A549 (cell line): Measurements from ENCODE around the gene CLEC19A. TPM values are rescaled to one million over a fixed set of nuclear protein-coding genes. Genes with fewer than 3 reads are reported as not detected.

Experiments
- ATAC-seq, 2 experiments: fragments of 200-7000 bp in 1 of 2; fragments of >200 bp in 1 of 2; cut with Nextera tagmentation in 1 of 2; cut with Tn5 transposase in 1 of 2; 3 replicates each; pipeline versions ENCODE4 v1.8.0 to v1.9.1; 2018 to 2020; ENCODE audit warnings: mild to moderate bottlenecking in 1 of 2, moderate library complexity in 1 of 2
- CTCF ChIA-PET: fragments of 300-600 bp; sonication (Branson Sonifier 250); formaldehyde crosslinking; extraction: SDS; loops from one replicate; lab custom pipeline; 2021; ENCODE audit warnings: antibody characterized with exemption, inconsistent platforms; lab: Yijun Ruan, JAX
- POLR2A ChIA-PET: fragments of 350-600 bp; formaldehyde crosslinking; extraction: SDS; loops from one replicate; lab custom pipeline; 2021; ENCODE audit warnings: antibody characterized with exemption, inconsistent platforms; lab: Yijun Ruan, JAX
- DNase-seq, 2 experiments: peaks; one replicate each; pipeline versions ENCODE4 v3.0.0 to v3.0.0-alpha.2; 2011 to 2016; ENCODE audit warnings: low read depth in 1 of 2, low spot score in 1 of 2
- FAIRE-seq: peaks from 2 replicates; lab custom pipeline; 2011; peaks lifted over from hg19 to GRCh38; lab: Jason Lieb, UNC
- H3K27ac ChIP-seq, 2 experiments: fragments of >200 bp; sonication (Bioruptor Twin); formaldehyde crosslinking; 3 replicates each; pipeline ENCODE4 v1.5.1; 2016 to 2017
- H3K4me1 ChIP-seq: fragments of >200 bp; sonication (Bioruptor Twin); formaldehyde crosslinking; 3 replicates; pipeline ENCODE4 v1.6.1; 2016
- H3K4me2 ChIP-seq: fragments of >200 bp; sonication (Bioruptor Twin); formaldehyde crosslinking; 3 replicates; pipeline ENCODE4 v1.6.1; 2016
- H3K4me3 ChIP-seq: fragments of >200 bp; sonication (Bioruptor Twin); formaldehyde crosslinking; 3 replicates; pipeline ENCODE4 v1.5.1; 2016
- H3K9me3 ChIP-seq: fragments of >200 bp; sonication (Bioruptor Twin); formaldehyde crosslinking; 3 replicates; pipeline ENCODE4 v1.6.1; 2016
- BCL3 ChIP-seq: fragments of >200 bp; sonication (Bioruptor Twin); formaldehyde crosslinking; IDR thresholded peaks from 3 replicates; pipeline ENCODE4 v1.6.1; 2016
- CEBPB ChIP-seq, 2 experiments: fragments of >200 bp in 1 of 2; sonication (Bioruptor Twin) in 1 of 2; formaldehyde crosslinking in 1 of 2; IDR thresholded peaks; 2 replicates each; pipeline ENCODE4 v1.6.1; 2012 to 2016
- E2F6 ChIP-seq: IDR thresholded peaks from 2 replicates; pipeline ENCODE4 v1.6.1; 2012; ENCODE audit warnings: low read depth, borderline replicate concordance
- ELK1 ChIP-seq: fragments of 150-350 bp; IDR thresholded peaks from 2 replicates; pipeline ENCODE4 v1.6.1; 2014; ENCODE audit warnings: low read depth, mild to moderate bottlenecking, low read length
- ESRRA ChIP-seq: fragments of 150-350 bp; IDR thresholded peaks from 2 replicates; pipeline ENCODE4 v1.6.1; 2014; ENCODE audit warnings: mild to moderate bottlenecking, low read length, borderline replicate concordance
- FOSL2 ChIP-seq, 2 experiments: fragments of 450-650 bp in 1 of 2; fragments of >200 bp in 1 of 2; sonication (Bioruptor Twin) in 1 of 2; formaldehyde crosslinking; IDR thresholded peaks; 2 replicates each; pipeline versions ENCODE4 v1.5.0 to v1.6.1; 2016 to 2020; ENCODE audit warnings: mild to moderate bottlenecking in 1 of 2, moderate library complexity in 1 of 2
- GATA3 ChIP-seq: IDR thresholded peaks from 2 replicates; pipeline ENCODE4 v1.6.1; 2012; ENCODE audit warnings: borderline replicate concordance
- HOXA7 ChIP-seq: fragments of 250-450 bp; sonication (Bioruptor Pico); IDR thresholded peaks from 2 replicates; pipeline ENCODE4 v1.5.0; 2020; ENCODE audit warnings: mild to moderate bottlenecking, moderate library complexity
- HOXB13 ChIP-seq: fragments of 250-450 bp; sonication (Bioruptor Pico); IDR thresholded peaks from 2 replicates; pipeline ENCODE4 v1.5.0; 2020; ENCODE audit warnings: low read depth, mild to moderate bottlenecking, moderate library complexity
- HOXB5 ChIP-seq: fragments of 250-450 bp; sonication (Bioruptor Pico); IDR thresholded peaks from 2 replicates; pipeline ENCODE4 v1.5.0; 2020; ENCODE audit warnings: mild to moderate bottlenecking, moderate library complexity
- JUNB ChIP-seq: fragments of >200 bp; sonication (Bioruptor Twin); formaldehyde crosslinking; IDR thresholded peaks from 2 replicates; pipeline ENCODE4 v1.6.1; 2016
- KDM5A ChIP-seq: fragments of 200-600 bp; sonication (generic); IDR thresholded peaks from 2 replicates; pipeline ENCODE4 v1.6.1; 2016; ENCODE audit warnings: antibody characterized with exemption, mild to moderate bottlenecking
- NFE2L2 ChIP-seq: fragments of 150-350 bp; conservative IDR thresholded peaks from 2 replicates; pipeline ENCODE4 v1.6.1; 2014; ENCODE audit warnings: low read length
- NPAS2 ChIP-seq: fragments of 250-450 bp; sonication (Bioruptor Pico); IDR thresholded peaks from 2 replicates; pipeline ENCODE4 v1.8.0; 2022; ENCODE audit warnings: mild to moderate bottlenecking, moderate library complexity, borderline replicate concordance
- PBX3 ChIP-seq: IDR thresholded peaks from 2 replicates; pipeline ENCODE4 v1.6.1; 2012
- POLR2A ChIP-seq: IDR thresholded peaks from 2 replicates; pipeline ENCODE4 v1.6.1; 2012; ENCODE audit warnings: mild to moderate bottlenecking, low read length
- REST ChIP-seq: fragments of 200-600 bp; sonication (generic); IDR thresholded peaks from 2 replicates; pipeline ENCODE4 v1.6.1; 2016; ENCODE audit warnings: antibody characterized with exemption, mild to moderate bottlenecking, moderate library complexity
- TFCP2L1 ChIP-seq: fragments of 250-450 bp; sonication (Bioruptor Pico); IDR thresholded peaks from 2 replicates; pipeline ENCODE4 v1.5.0; 2021; ENCODE audit warnings: mild to moderate bottlenecking
- USF2 ChIP-seq: fragments of 450-650 bp; IDR thresholded peaks from 2 replicates; pipeline ENCODE4 v1.6.1; 2014; ENCODE audit warnings: antibody characterized with exemption
- WGBS: methylation state at CpG from one replicate; pipeline ENCODE4 v1.1.6; 2017; ENCODE audit errors: missing lambda C conversion rate; 5-methylcytosine and 5-hydroxymethylcytosine counted together
- polyA plus RNA-seq, 4 experiments: library from polyadenylated mRNA; depleted of rRNA in 3 of 4; stranded (reverse); fragments of >200 nt; fragmentation: RNase III in 1 of 4; extraction: RNeasy Plus Mini Kit Qiagen cat#74134 plus additional on column Dnase treatment in 1 of 4; gene quantifications; 2 replicates in 3 of 4; 3 replicates in 1 of 4; pipeline ENCODE4 v1.2.3, GENCODE V29; 2011 to 2017

The CLEC19A gene
- polyA plus RNA-seq, 2 of the 4 experiments (the other 2 are of a cell fraction), result 0.09 to 0.49 TPM

GRCh38 chr16:19236561-19237209, 48.8 kb upstream of the CLEC19A start:
- peak overlapping the region in 1 of 2 experiments; percentile 35; a peak in 2 of 6 replicates for H3K27ac ChIP-seq
- TF ChIP-seq PBX3, result no peak
- TF ChIP-seq GATA3, result no peak
- no peak for TF ChIP-seq KDM5A
- no peak for TF ChIP-seq USF2
- TF ChIP-seq FOSL2 (IDR thresholded peaks at IDR 0.05), result no peak
- TF ChIP-seq FOSL2 (CRISPR knock-in tag; IDR thresholded peaks at IDR 0.05), result peak; percentile 18; the same call in 1 of the 2 replicates
- peak; percentile 14; the same call in 1 of the 2 replicates for TF ChIP-seq JUNB
- no peak for TF ChIP-seq POLR2A
- no peak for TF ChIP-seq CEBPB (IDR thresholded peaks at IDR 0.05)
- TF ChIP-seq HOXB13, result no peak
- H3K4me2 ChIP-seq, result 0 out of 3 replicates have a peak overlapping the region, but pooled peaks have one; percentile 2
- no peak overlapping the region for H3K4me3 ChIP-seq
- no peak for FAIRE-seq
- WGBS, result 33% methylated on average over 4 of the region's 4 CpGs
- peak; percentile 37 to 53 for DNase-seq
- H3K9me3 ChIP-seq, result peaks cover 13% of the 10 kb centered on the region; the same call in 2 of the 3 replicates
- POLR2A ChIA-PET, result no interaction called here
- no peaks in the 10 kb centered on the region for H3K4me1 ChIP-seq
- ATAC-seq, result peak; percentile 41 to 82; a peak in 5 of 6 replicates
- CTCF ChIA-PET, result interaction anchor here (0.6 to 1.5 kb wide), 2 partner anchors 88 to 301 kb away, joined by 3 to 5 read pairs; no protein-coding TSS in a partner anchor

GRCh38 chr16:19238406-19238805, 47.1 kb upstream of the CLEC19A start:
- POLR2A ChIA-PET, result no interaction called here

GRCh38 chr16:19239511-19240155, 45.9 kb upstream of the CLEC19A start:
- WGBS, result 91% methylated on average over 12 of the region's 13 CpGs
- TF ChIP-seq ELK1 (no peak), HOXB5 (CRISPR knock-in tag) (no peak), BCL3 (no peak), REST (no peak), TFCP2L1 (no peak), ESRRA (no peak), HOXA7 (CRISPR knock-in tag) (no peak), NFE2L2 (no peak), E2F6 (no peak)
- Histone ChIP-seq H3K27ac (no peak overlapping the region), H3K4me3 (no peak overlapping the region), H3K4me2 (no peak overlapping the region), H3K9me3 (peaks cover 12% of the 10 kb centered on the region; the same call in 2 of the 3 replicates), H3K4me1 (no peaks in the 10 kb centered on the region)
- POLR2A ChIA-PET, result no interaction called here
- DNase-seq, result no peak
- ATAC-seq, result 0 out of 6 replicates have a peak, but pooled peaks of 1 of the 2 experiments have one; percentile 24
- CTCF ChIA-PET, result interaction anchor here (0.7 to 1.9 kb wide), 2 partner anchors 16 to 64 kb away, joined by 3 to 7 read pairs; no protein-coding TSS in a partner anchor
- FAIRE-seq, result no peak

More at GRCh38 chr16:19238406-19238805, 47.1 kb upstream of the CLEC19A start:
- WGBS, result 79% methylated on average over 4 of the region's 4 CpGs
- no peak overlapping the region for H3K4me3 ChIP-seq
- DNase-seq, result no peak
- no peak overlapping the region for H3K4me2 ChIP-seq
- no peak for TF ChIP-seq NPAS2 (CRISPR knock-in tag)
- TF ChIP-seq, all 56 proteins: peak for 0
- H3K9me3 ChIP-seq, result peaks cover 13% of the 10 kb centered on the region; the same call in 2 of the 3 replicates
- ATAC-seq (no peak), FAIRE-seq (no peak)
- no peak overlapping the region for H3K27ac ChIP-seq
- CTCF ChIA-PET, result no interaction called here
- no peaks in the 10 kb centered on the region for H3K4me1 ChIP-seq
